Panc1 (cell line): Measurements from ENCODE around the gene MIER3. TPM values are rescaled to one million over a fixed set of nuclear protein-coding genes. Genes with fewer than 3 reads are reported as not detected.

Experiments used
- ATAC-seq: fragments of 200-7000 bp; cut with Tn5 transposase; 2 replicates; pipeline ENCODE4 v1.9.1; 2020; ENCODE audit warnings: mild to moderate bottlenecking, moderate library complexity
- BruUV-seq: library from RNA; stranded (reverse); fragments of 400-500 nt; replicated peaks from 2 replicates; lab custom pipeline; 2021; lab: Mats Ljungman, UMichigan
- CTCF ChIA-PET: fragments of 300-600 bp; sonication (Branson Sonifier 250); formaldehyde crosslinking; loops from one replicate; lab custom pipeline; 2022; ENCODE audit warnings: antibody characterized with exemption; lab: Charles Lee
- POLR2A ChIA-PET: fragments of 300-600 bp; sonication (Branson Sonifier 250); formaldehyde crosslinking; loops from one replicate; lab custom pipeline; 2022; ENCODE audit warnings: antibody characterized with exemption; lab: Charles Lee
- DNase-seq: peaks from one replicate; pipeline ENCODE4 v3.0.0-alpha.2; 2010; ENCODE audit warnings: low read depth, low spot score
- H3K27ac ChIP-seq: 2 replicates; pipeline ENCODE4 v1.5.1; 2011; ENCODE audit warnings: mild to moderate bottlenecking, low read length, inconsistent platforms
- H3K27me3 ChIP-seq: fragments of 200-500 bp; sonication (Bioruptor generic); 2 replicates; pipeline ENCODE4 v1.6.0; 2014; ENCODE audit warnings: low read length, inconsistent platforms; ENCODE audit not compliant: control insufficient read depth, insufficient read depth
- H3K36me3 ChIP-seq: fragments of 200-500 bp; sonication (Bioruptor generic); 2 replicates; pipeline ENCODE4 v1.5.1; 2014; ENCODE audit warnings: inconsistent platforms, mild to moderate bottlenecking, low read length, moderate library complexity; ENCODE audit not compliant: control insufficient read depth, insufficient read depth
- H3K4me1 ChIP-seq: 2 replicates; pipeline ENCODE4 v1.5.1; 2011; ENCODE audit warnings: inconsistent platforms, mild to moderate bottlenecking, low read length, moderate library complexity; ENCODE audit not compliant: control insufficient read depth, insufficient read depth
- H3K4me3 ChIP-seq, 2 experiments: 2 replicates each; pipeline ENCODE4 v1.5.1; 2011 to 2012; ENCODE audit warnings: low read depth in 2 of 2, low read length in 2 of 2, mild to moderate bottlenecking in 2 of 2, inconsistent platforms in 1 of 2, moderate library complexity in 1 of 2
- H3K9me3 ChIP-seq: fragments of 200-500 bp; sonication (Bioruptor generic); 2 replicates; pipeline ENCODE4 v1.5.1; 2014; ENCODE audit warnings: low read depth, mild to moderate bottlenecking, inconsistent platforms, low read length, moderate library complexity; ENCODE audit not compliant: control insufficient read depth, insufficient read depth
- POLR2AphosphoS5 ChIP-seq: IDR thresholded peaks from 2 replicates; pipeline ENCODE4 v1.6.1; 2012; ENCODE audit warnings: mild to moderate bottlenecking, low read depth, low read length, moderate library complexity
- SIN3A ChIP-seq: IDR thresholded peaks from 2 replicates; pipeline ENCODE4 v1.6.1; 2012; ENCODE audit warnings: low read depth, mild to moderate bottlenecking, low read length, moderate library complexity, borderline replicate concordance; ENCODE audit not compliant: insufficient read depth
- TCF7L2 ChIP-seq: IDR thresholded peaks from 2 replicates; pipeline ENCODE4 v1.6.1; 2011; ENCODE audit warnings: mild to moderate bottlenecking, low read depth, low read length, inconsistent platforms
- in situ Hi-C: cut with HindIII; loops from 2 replicates; pipeline ENCODE4 v1.10.0; 2016; ENCODE audit warnings: low sequenced_read_pairs, low pct_unique_long_range_greater_than_20kb
- intact Hi-C: fragments of 100-400 bp; cut with micrococcal nuclease; formaldehyde crosslinking; loops from one replicate; pipeline ENCODE4 v1.10.0; 2022; ENCODE audit not compliant: unreplicated experiment
- total RNA-seq: library from RNA; stranded (reverse); gene quantifications from one replicate; pipeline ENCODE4 v1.2.1, GENCODE V29; 2021; ENCODE audit not compliant: unreplicated experiment
- TF ChIP-seq, protein P1 (sequence below): fragments of 450-650 bp; IDR thresholded peaks from 2 replicates; pipeline ENCODE4 v1.5.1; 2017; ENCODE audit warnings: mild to moderate bottlenecking
- TF ChIP-seq, protein P2 (sequence below), 2 experiments: IDR thresholded peaks; 2 replicates each; pipeline ENCODE4 v1.6.1; 2011 to 2012; ENCODE audit warnings: low read depth in 2 of 2, control low read depth in 1 of 2, low read length in 1 of 2, mild to moderate bottlenecking in 1 of 2, moderate library complexity in 1 of 2; ENCODE audit not compliant: insufficient read depth in 1 of 2

The MIER3 gene
- total RNA-seq, 1 experiment from 2014 or later: 29.7 TPM

DNA sequence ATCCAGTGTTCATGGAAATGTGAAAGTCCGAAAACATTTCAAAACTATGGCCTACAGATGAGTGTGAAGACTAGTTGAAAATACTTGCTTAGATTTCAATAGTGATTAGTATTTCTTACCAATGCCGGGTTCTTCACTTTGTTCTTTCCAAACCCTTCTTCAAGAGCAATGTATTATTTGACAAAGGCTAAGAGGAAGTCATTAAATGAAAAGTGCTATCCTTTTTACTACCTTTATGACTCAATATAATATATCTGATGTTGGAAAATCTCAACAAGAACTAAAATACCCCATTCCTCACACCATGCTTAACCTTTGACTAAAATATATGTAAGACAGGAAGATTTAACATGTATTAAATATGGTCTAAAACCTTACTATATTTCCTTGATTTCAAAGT, 6.7 kb upstream of the MIER3 start:
- ATAC-seq (no peak), DNase-seq (no peak)
- no peaks in the 10 kb centered on the region for H3K9me3 ChIP-seq
- peaks cover 25% of the 10 kb centered on the region; the same call in 1 of the 2 replicates for H3K27me3 ChIP-seq
- peaks cover 2% of the 10 kb centered on the region; the same call in 1 of the 2 replicates for H3K4me1 ChIP-seq
- CTCF ChIA-PET: no interaction called here
- H3K4me3 ChIP-seq: no peak overlapping the region
- TF ChIP-seq, protein P1, sequence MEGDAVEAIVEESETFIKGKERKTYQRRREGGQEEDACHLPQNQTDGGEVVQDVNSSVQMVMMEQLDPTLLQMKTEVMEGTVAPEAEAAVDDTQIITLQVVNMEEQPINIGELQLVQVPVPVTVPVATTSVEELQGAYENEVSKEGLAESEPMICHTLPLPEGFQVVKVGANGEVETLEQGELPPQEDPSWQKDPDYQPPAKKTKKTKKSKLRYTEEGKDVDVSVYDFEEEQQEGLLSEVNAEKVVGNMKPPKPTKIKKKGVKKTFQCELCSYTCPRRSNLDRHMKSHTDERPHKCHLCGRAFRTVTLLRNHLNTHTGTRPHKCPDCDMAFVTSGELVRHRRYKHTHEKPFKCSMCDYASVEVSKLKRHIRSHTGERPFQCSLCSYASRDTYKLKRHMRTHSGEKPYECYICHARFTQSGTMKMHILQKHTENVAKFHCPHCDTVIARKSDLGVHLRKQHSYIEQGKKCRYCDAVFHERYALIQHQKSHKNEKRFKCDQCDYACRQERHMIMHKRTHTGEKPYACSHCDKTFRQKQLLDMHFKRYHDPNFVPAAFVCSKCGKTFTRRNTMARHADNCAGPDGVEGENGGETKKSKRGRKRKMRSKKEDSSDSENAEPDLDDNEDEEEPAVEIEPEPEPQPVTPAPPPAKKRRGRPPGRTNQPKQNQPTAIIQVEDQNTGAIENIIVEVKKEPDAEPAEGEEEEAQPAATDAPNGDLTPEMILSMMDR: no peak
- TF ChIP-seq SIN3A: no peak
- no peak for TF ChIP-seq TCF7L2
- TF ChIP-seq, protein P2, sequence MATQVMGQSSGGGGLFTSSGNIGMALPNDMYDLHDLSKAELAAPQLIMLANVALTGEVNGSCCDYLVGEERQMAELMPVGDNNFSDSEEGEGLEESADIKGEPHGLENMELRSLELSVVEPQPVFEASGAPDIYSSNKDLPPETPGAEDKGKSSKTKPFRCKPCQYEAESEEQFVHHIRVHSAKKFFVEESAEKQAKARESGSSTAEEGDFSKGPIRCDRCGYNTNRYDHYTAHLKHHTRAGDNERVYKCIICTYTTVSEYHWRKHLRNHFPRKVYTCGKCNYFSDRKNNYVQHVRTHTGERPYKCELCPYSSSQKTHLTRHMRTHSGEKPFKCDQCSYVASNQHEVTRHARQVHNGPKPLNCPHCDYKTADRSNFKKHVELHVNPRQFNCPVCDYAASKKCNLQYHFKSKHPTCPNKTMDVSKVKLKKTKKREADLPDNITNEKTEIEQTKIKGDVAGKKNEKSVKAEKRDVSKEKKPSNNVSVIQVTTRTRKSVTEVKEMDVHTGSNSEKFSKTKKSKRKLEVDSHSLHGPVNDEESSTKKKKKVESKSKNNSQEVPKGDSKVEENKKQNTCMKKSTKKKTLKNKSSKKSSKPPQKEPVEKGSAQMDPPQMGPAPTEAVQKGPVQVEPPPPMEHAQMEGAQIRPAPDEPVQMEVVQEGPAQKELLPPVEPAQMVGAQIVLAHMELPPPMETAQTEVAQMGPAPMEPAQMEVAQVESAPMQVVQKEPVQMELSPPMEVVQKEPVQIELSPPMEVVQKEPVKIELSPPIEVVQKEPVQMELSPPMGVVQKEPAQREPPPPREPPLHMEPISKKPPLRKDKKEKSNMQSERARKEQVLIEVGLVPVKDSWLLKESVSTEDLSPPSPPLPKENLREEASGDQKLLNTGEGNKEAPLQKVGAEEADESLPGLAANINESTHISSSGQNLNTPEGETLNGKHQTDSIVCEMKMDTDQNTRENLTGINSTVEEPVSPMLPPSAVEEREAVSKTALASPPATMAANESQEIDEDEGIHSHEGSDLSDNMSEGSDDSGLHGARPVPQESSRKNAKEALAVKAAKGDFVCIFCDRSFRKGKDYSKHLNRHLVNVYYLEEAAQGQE (IDR thresholded peaks at IDR 0.05; ENCODE audit: insufficient read depth in 1 of 2, low read depth in 2 of 2, low read length in 1 of 2): no peak
- no peak for TF ChIP-seq POLR2AphosphoS5
- in situ Hi-C loops: no loop called here
- H3K36me3 ChIP-seq: no peaks in the 10 kb centered on the region
- H3K27ac ChIP-seq: no peak overlapping the region
- POLR2A ChIA-PET: no interaction called here
- intact Hi-C loops: loop anchor here (10.0 kb wide), 1 partner anchor 126 kb away; no protein-coding TSS in a partner anchor
- BruUV-seq: no TSS peak

DNA sequence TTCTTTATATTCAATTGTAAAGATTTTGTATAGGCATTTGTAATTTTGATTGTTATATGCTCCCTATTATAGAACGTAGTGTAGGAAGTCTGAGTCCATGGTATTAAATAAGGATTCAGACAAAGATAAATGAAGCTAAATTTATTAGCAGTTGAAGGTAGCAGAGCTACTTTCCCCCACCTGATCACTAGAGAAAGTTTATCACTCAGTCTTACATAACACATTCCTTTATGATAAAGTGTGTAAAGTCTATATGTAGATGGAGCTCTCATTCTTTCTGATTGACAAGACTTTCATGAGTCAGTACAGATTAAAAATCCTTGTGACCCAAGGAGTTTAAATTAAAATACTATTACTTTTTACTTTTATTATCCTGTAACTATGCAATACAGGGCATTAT, 2.3 kb upstream of the MIER3 start:
- BruUV-seq: no TSS peak
- CTCF ChIA-PET: no interaction called here
- no peaks in the 10 kb centered on the region for H3K9me3 ChIP-seq
- intact Hi-C loops (loop anchor here (10.0 kb wide), 1 partner anchor 131 kb away; no protein-coding TSS in a partner anchor), in situ Hi-C loops (no loop called here)
- H3K36me3 ChIP-seq: no peaks in the 10 kb centered on the region; the same call in 1 of the 2 replicates
- TF ChIP-seq POLR2AphosphoS5 (no peak), SIN3A (no peak)
- TF ChIP-seq, protein P2 (IDR thresholded peaks at IDR 0.05; ENCODE audit: insufficient read depth in 1 of 2, low read depth in 2 of 2, low read length in 1 of 2): no peak
- TF ChIP-seq, protein P1: no peak
- H3K4me3 ChIP-seq: no peak overlapping the region
- POLR2A ChIA-PET: no interaction called here
- H3K27me3 ChIP-seq: peaks cover 17% of the 10 kb centered on the region; the same call in 1 of the 2 replicates
- no peak overlapping the region for H3K27ac ChIP-seq
- no peak for ATAC-seq
- H3K4me1 ChIP-seq: peaks cover 10% of the 10 kb centered on the region
- no peak for DNase-seq
